ENCODE results near the gene IL5. TPM values are rescaled to one million over a fixed set of nuclear protein-coding genes. Genes with fewer than 3 reads are reported as not detected.

IL5 gene
- total and polyA plus RNA-seq, 4 experiments from 2014 or later, result not detected

Other genes starting within 250 kb of the IL5 start
- gene SLC22A4, start 249.1 kb downstream of the IL5 start, total RNA-seq, result under 1 TPM in 1 of 2 experiments, not detected in 1; 0.22 TPM
- not detected for gene SLC22A4, start 249.1 kb downstream of the IL5 start, polyA plus RNA-seq
- 1 to 10 TPM; 8.9 to 10.0 TPM for gene SLC22A5, start 173.8 kb downstream of the IL5 start, total RNA-seq
- gene SLC22A5, start 173.8 kb downstream of the IL5 start, polyA plus RNA-seq, result 1 to 10 TPM; 1.9 to 2.9 TPM
- gene IRF1, start 52.7 kb downstream of the IL5 start, total RNA-seq, result 100 to 1,000 TPM; 192 to 202 TPM
- gene IRF1, start 52.7 kb downstream of the IL5 start, polyA plus RNA-seq, result 100 to 1,000 TPM; 192 to 237 TPM
- gene RAD50, start 13.5 kb upstream of the IL5 start, total RNA-seq, result 10 to 100 TPM; 33.3 to 35.0 TPM
- 10 to 100 TPM in 1 of 2 donors, 1 to 10 TPM in 1; 6.9 to 36.2 TPM for gene RAD50, start 13.5 kb upstream of the IL5 start, polyA plus RNA-seq
- not detected for gene IL13, start 114.7 kb upstream of the IL5 start, total RNA-seq
- not detected for gene IL13, start 114.7 kb upstream of the IL5 start, polyA plus RNA-seq
- not detected for gene IL4, start 130.5 kb upstream of the IL5 start, total RNA-seq
- gene IL4, start 130.5 kb upstream of the IL5 start, polyA plus RNA-seq, result not detected
- gene KIF3A, start 194.0 kb upstream of the IL5 start, total RNA-seq, result 10 to 100 TPM; 18.7 to 25.9 TPM
- gene KIF3A, start 194.0 kb upstream of the IL5 start, polyA plus RNA-seq, result 10 to 100 TPM in 1 of 2 donors, 1 to 10 TPM in 1; 9.7 to 18.3 TPM
- gene CCNI2, start 203.9 kb upstream of the IL5 start, total RNA-seq, result 10 to 100 TPM; 12.5 to 13.0 TPM
- gene CCNI2, start 203.9 kb upstream of the IL5 start, polyA plus RNA-seq, result 1 to 10 TPM in 1 of 2 donors, under 1 TPM in 1; 0.86 to 3.1 TPM
- 10 to 100 TPM; 12.6 to 13.8 TPM for gene SEPTIN8, start 233.7 kb upstream of the IL5 start, total RNA-seq
- gene SEPTIN8, start 233.7 kb upstream of the IL5 start, polyA plus RNA-seq, result 1 to 10 TPM; 1.1 to 3.3 TPM